IPS-20b (cell line): ENCODE measurements around the gene LRRC14B.

Experiments used
- H3K27ac ChIP-seq: one replicate; pipeline ENCODE4 v1.5.1; 2013; ENCODE audit warnings: low read length
- H3K27me3 ChIP-seq: 2 replicates; pipeline ENCODE4 v1.6.1; 2013; ENCODE audit warnings: mild to moderate bottlenecking, low read length, inconsistent platforms; ENCODE audit not compliant: insufficient read depth
- H3K36me3 ChIP-seq: 2 replicates; pipeline ENCODE4 v1.6.1; 2013; ENCODE audit warnings: low read depth, mild to moderate bottlenecking, inconsistent platforms, low read length, moderate library complexity; ENCODE audit not compliant: insufficient read depth
- H3K4me1 ChIP-seq: 2 replicates; pipeline ENCODE4 v1.6.1; 2013; ENCODE audit warnings: mild to moderate bottlenecking, control low read depth, inconsistent platforms, low read length, moderate library complexity; ENCODE audit not compliant: insufficient read depth
- H3K4me3 ChIP-seq: 2 replicates; pipeline ENCODE4 v1.5.1; 2013; ENCODE audit warnings: mild to moderate bottlenecking, low read length, inconsistent platforms
- H3K9ac ChIP-seq: 2 replicates; pipeline ENCODE4 v1.6.1; 2013; ENCODE audit warnings: low read depth, mild to moderate bottlenecking, inconsistent platforms, low read length, moderate library complexity
- H3K9me3 ChIP-seq: 2 replicates; pipeline ENCODE4 v1.6.1; 2013; ENCODE audit warnings: mild to moderate bottlenecking, low read depth, low read length, inconsistent platforms; ENCODE audit not compliant: insufficient read depth

Gene LRRC14B

DNA sequence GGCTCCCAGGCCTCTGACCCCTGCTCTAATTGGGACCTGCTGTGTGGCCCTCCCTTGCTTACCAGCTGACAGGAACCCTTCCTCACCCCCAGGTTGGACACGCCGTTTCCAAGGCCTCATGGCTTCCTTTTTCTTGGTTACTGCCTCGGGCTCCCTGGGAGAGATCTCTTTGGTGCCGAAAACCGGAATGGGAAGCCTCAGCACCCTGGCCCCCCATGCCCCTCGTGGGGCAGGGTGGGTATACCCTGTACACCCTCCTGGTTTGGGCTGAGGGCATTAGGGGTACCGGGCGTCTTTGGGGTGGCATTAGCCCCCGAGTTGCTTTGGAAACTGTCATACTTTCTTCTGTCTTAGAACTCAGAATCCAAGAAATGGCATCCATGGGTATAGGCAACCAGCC, 10.1 kb upstream of the LRRC14B start:
- Histone ChIP-seq H3K4me3 (no peak overlapping the region), H3K27ac (no peak overlapping the region), H3K4me1 (no peaks in the 10 kb centered on the region), H3K27me3 (no peaks in the 10 kb centered on the region), H3K9ac (no peak overlapping the region), H3K36me3 (peaks cover 18% of the 10 kb centered on the region), H3K9me3 (no peaks in the 10 kb centered on the region)

DNA sequence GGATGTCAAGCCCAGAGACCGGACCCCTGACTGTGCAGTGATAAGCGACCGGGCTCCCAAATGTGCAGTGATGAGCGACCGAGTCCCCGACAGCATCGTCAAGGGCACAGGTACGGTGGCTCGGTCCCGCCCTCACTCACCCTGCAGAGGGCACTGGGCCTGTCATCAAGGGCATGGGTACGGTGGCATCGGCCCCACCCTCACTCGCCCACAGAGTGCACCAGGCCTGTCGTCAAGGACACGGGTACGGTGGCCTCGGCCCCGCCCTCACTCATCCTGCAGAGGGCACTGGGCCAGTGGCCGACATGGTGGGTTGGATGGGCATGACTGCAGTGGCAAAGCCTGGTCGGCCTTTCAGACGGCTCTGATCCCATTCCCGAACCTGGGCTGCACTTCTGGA, 9.7 kb upstream of the LRRC14B start:
- Histone ChIP-seq H3K9ac (no peak overlapping the region), H3K4me1 (no peaks in the 10 kb centered on the region), H3K9me3 (no peaks in the 10 kb centered on the region), H3K27ac (no peak overlapping the region), H3K36me3 (peaks cover 18% of the 10 kb centered on the region), H3K4me3 (no peak overlapping the region), H3K27me3 (no peaks in the 10 kb centered on the region)

DNA sequence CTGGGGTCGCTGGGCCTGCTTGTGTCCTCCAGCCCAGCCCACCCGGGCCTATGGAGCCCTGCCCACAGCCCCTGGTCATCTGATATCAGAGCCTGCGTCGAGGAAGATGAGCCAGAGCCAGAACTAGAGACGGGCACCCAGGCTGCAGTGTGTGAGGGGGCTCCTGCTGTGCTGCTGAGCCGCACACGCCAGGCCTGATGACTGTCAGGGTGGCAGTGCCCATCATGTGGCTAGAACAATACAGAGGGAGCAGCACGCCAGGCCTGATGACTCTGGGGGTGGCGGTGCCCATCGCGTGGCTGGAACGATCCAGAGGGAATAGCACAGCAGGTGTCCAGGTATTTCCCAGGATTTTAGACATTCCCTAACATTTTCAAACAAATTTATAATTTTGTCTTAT, 9.2 kb upstream of the LRRC14B start:
- Histone ChIP-seq H3K4me3 (no peak overlapping the region), H3K9ac (no peak overlapping the region), H3K27me3 (no peaks in the 10 kb centered on the region), H3K9me3 (no peaks in the 10 kb centered on the region), H3K4me1 (no peaks in the 10 kb centered on the region), H3K27ac (no peak overlapping the region), H3K36me3 (peaks cover 18% of the 10 kb centered on the region)

DNA sequence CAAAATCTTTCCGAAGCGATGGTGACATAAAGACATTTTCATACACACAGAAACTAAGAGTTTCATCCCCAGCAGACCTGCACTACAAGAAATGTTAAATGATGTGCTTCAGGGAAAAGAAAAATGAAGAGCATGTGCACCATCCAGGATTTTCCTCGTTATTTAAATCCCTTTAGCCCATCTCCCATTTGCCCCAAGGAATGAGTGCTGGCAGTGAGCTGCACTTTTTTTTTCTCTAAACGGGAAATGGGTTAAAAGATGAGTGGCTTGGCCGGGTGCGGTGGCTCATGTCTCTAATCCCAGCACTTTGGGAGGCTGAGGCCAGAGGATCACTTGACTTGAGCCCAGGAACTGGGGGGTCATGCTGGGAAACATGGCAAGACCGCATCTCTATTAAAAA, 6.8 kb upstream of the LRRC14B start:
- Histone ChIP-seq H3K36me3 (peaks cover 18% of the 10 kb centered on the region), H3K9ac (no peak overlapping the region), H3K9me3 (no peaks in the 10 kb centered on the region), H3K27ac (no peak overlapping the region), H3K27me3 (no peaks in the 10 kb centered on the region), H3K4me1 (no peaks in the 10 kb centered on the region), H3K4me3 (no peak overlapping the region)

DNA sequence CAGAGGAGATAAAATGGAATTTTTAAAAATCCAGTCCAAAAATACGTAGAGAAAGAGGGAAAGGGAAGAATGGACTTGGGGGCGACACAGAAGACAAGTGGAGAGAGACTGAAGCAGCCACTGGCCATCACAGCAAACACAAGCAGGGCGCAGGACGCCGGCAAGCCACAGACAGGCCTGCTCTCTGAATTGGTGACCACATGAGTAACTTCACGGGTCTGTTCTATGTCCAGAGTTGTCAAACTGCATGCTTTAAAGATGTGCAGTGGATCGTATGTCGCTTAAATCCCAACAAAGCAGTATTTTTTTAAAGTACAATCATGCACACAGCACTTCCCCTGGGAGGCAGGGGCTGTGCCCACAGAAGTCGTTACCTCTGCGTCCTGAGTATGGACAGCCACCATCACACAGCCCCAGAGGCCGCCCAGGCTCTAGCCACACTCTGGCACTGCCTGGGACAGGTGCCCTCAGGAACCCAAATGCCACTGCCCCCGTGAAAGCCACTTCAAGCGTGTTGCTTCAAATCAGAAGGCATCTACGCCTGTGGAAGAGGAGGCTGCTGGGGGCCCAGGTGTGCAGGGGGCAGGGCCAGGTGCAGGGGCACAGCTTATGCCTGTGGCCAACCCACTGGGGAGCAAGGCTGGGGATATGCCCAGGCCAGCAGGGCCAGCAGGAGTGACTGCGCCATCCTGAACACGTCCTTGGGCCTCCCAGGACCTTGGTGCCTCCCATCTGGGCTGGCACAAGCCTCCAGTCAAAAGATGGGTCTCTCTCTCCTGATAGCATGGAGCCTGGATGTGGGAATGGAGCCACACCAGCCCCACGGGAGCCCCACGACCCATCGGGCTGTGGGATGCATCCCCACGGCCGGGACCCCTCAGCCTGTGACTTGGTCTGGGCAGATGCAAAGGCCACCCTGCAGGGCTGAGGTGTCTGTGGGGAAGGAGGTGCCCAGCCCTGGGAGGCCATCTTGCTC, 5.9 kb upstream of the LRRC14B start:
- Histone ChIP-seq H3K27ac (no peak overlapping the region), H3K9me3 (no peaks in the 10 kb centered on the region), H3K36me3 (peaks cover 18% of the 10 kb centered on the region), H3K4me1 (no peaks in the 10 kb centered on the region), H3K4me3 (no peak overlapping the region), H3K9ac (no peak overlapping the region), H3K27me3 (no peaks in the 10 kb centered on the region)

DNA sequence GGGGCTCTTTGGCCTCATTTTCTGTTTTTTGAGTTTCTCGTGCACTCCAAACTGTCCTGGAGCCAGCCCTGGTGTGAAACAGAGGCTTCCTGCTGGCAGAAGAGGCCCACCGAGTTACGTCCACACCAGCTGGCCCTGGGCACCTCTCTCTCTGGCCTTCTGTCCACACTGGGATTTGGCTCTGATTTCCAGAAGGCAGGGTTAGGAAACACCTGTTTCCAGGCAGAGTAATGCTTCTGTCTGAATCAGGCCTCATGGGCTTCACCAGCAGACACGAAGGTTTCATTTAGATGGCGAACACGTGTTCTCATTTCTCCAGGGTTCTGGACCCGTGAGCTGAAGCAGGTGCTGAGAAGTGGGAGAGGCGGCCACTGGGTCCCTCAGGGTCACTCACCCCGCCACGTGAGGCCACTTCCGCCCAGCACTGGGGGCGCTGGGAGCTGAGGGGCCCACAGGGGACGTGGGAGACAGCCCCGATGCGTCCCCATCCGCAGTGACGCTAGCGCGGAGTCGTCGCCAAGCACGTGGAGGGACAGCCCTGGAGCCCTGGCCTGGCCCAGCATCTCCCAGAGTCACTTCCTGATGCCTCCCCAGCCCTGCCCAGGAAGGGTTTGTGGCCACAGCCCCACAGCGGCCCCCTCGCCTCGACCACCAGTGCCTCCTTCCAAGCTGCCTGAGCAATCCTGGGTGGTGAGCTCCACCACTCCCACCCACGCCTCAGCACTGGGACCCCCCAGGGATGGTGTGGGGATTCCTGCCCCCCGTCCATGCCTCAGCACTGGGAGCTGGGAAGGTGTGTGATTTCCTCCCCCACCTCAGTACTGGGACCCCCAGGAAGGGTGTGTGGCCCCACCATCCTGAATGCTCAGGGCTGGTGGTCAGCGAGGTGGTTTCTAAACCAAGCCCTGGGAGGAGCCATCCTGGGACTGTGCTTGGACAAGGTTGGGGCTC, 4.9 kb upstream of the LRRC14B start:
- H3K27me3 ChIP-seq: no peaks in the 10 kb centered on the region
- H3K4me3 ChIP-seq: no peak overlapping the region
- H3K27ac ChIP-seq: no peak overlapping the region
- no peak overlapping the region for H3K9ac ChIP-seq
- H3K9me3 ChIP-seq: no peaks in the 10 kb centered on the region
- H3K36me3 ChIP-seq: peaks cover 18% of the 10 kb centered on the region
- no peaks in the 10 kb centered on the region for H3K4me1 ChIP-seq

DNA sequence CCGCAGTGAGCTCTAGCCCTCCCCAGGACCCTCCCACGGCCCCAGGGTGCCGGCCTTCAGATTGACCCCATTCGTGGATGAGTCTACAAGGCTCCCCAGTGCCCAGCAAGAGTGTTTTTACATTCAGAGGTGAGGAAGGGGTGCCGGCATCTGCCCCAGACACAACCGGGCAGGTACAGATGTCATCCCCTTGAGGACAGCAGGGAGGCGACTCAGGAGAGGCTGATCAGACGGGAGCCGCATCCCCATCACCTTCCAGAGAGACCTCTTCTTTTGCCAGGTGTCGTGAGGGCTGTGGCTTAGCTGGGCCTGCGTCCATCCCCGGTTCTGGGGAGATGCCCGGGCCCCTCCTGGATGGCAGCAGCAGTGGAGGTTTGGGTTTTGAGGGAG, 4.3 kb upstream of the LRRC14B start:
- Histone ChIP-seq H3K27me3 (no peaks in the 10 kb centered on the region), H3K27ac (no peak overlapping the region), H3K9ac (no peak overlapping the region), H3K9me3 (no peaks in the 10 kb centered on the region), H3K4me3 (no peak overlapping the region), H3K36me3 (peaks cover 12% of the 10 kb centered on the region), H3K4me1 (no peaks in the 10 kb centered on the region)

DNA sequence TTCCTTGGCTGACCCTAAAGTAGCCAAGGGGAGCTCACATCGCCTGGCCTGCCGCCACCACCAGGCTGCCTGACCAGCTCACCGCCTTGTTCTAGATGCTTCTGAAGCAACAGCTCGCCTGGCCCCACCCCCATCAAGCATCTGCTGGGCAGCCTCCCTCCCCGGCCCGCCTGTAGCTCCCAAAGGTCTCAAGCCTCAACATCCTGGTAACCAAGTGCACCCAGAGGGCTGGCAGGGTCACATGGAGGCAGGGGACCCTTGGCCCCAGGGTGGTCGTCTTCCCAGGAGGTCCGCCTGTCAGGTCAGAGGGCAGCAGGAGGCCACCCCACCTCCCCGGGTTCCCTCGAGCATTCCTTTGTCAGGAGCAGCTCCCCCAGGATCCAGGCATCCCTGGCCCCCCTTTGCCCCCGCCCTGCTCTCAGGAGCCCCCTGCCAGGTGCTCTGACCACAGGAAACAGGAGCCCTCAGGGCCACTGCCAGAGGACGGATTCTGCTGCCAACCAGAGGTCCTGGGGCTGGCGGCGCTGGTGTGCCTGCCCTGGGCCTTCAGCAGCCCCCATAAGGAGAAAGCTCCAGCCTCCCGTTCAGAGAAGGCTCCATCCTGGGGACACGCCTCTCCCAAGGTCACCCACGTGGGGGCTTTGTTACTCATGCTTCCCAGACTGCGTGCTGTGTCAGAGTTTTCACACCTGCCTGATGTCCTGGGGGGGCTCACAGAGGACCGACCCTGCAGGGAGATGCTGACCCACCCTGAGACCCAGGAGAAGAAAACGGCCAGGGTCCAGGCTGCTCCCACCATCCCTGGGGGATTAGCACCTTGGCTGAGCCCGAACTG, 3.5 kb upstream of the LRRC14B start:
- H3K4me3 ChIP-seq: peak overlapping the region; percentile 6; the same call in 1 of the 2 replicates
- no peaks in the 10 kb centered on the region for H3K9me3 ChIP-seq
- H3K27me3 ChIP-seq: no peaks in the 10 kb centered on the region
- no peak overlapping the region for H3K27ac ChIP-seq
- no peak overlapping the region for H3K9ac ChIP-seq
- no peaks in the 10 kb centered on the region for H3K4me1 ChIP-seq
- H3K36me3 ChIP-seq: peaks cover 4% of the 10 kb centered on the region

DNA sequence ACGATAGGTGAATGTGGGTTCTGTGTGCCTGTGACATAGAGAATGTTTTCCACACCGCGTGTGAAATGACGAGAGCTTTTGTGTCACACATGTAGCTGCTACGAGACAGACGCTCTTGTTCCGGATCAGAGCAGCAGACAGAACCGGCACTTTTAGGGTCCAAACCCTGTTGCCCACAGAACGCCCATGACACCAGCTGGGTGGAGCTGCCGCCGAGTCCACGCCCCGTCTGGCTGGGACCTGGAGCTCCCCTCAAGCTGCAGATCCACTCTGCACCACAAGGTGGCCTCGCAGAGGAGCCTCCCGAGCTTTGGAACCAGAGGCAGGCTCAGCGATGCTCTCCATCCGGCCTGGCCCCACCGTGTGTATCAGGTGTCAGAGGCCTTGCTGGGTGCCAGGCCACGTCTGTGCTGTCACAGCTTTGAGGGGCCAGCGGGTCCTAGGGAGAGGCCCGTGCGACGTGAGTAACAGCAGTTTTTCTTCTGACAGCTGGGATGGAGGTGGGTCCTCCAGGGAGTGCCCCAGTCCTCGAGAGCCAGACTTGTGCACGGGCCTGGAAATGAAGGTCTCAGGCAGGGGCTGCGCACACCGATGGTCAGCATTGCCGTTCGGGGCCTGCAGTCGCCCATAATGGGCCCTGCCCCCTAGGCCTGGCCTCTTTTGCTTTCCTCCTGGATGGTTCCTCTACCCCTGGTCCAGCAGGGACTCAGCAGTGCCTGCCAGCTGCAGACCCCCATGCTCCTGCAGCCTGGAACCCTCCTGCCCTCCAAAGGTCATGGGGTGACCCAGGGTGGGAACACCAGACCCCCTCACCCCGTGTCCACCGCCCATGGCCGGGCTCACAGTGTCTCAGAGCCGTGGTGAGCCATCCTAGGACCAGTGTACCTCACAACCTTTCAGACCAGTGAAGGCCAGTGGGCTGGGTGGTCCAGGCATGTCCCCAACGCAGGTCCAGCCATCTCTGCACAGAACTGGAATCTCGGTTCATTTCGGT, 2.5 kb upstream of the LRRC14B start:
- H3K4me3 ChIP-seq: peak overlapping the region; percentile 6; the same call in 1 of the 2 replicates
- no peaks in the 10 kb centered on the region for H3K4me1 ChIP-seq
- no peaks in the 10 kb centered on the region for H3K9me3 ChIP-seq
- no peaks in the 10 kb centered on the region for H3K36me3 ChIP-seq
- H3K27me3 ChIP-seq: no peaks in the 10 kb centered on the region
- H3K27ac ChIP-seq: no peak overlapping the region
- H3K9ac ChIP-seq: no peak overlapping the region

DNA sequence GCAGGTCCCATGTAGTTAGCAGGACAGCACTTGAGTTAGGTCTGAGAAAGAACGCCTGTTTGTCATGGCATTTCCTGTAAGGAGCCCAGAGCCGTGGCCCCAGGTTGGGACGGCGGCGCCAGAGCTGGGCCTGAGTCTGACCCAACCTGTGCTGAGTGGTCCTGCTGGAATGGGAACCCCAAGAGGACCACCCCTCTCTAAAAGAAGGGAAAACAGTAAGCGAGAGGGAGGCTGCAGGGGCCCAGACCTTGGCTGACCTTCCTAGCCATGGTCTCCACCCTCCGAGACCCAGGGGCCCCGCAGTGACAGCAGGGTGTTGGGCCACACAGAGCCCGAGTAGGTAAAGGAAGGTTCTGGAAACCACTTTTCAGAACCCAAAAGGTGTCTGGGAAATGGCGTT, 1.8 kb upstream of the LRRC14B start:
- H3K36me3 ChIP-seq: no peaks in the 10 kb centered on the region
- no peaks in the 10 kb centered on the region for H3K4me1 ChIP-seq
- no peak overlapping the region for H3K4me3 ChIP-seq
- no peak overlapping the region for H3K9ac ChIP-seq
- no peak overlapping the region for H3K27ac ChIP-seq
- no peaks in the 10 kb centered on the region for H3K9me3 ChIP-seq
- no peaks in the 10 kb centered on the region for H3K27me3 ChIP-seq
